Measurements from ENCODE around the gene ZNF486.
"Not testable (repeated sequence)": the region's sequence is repeated elsewhere in the genome, so short reads cannot be mapped to it uniquely, and the experiment has no call there.

The ZNF486 gene

GRCh38 chr19:20167020-20167644 lies at the start of gene ZNF486:
ZNF486 (plus strand) TSS chr19:20167214; CDS start chr19:20167331, 117 bp downstream.
- peak; percentile 97 for DNase-seq (ENCODE audit: low spot score)

DNA sequence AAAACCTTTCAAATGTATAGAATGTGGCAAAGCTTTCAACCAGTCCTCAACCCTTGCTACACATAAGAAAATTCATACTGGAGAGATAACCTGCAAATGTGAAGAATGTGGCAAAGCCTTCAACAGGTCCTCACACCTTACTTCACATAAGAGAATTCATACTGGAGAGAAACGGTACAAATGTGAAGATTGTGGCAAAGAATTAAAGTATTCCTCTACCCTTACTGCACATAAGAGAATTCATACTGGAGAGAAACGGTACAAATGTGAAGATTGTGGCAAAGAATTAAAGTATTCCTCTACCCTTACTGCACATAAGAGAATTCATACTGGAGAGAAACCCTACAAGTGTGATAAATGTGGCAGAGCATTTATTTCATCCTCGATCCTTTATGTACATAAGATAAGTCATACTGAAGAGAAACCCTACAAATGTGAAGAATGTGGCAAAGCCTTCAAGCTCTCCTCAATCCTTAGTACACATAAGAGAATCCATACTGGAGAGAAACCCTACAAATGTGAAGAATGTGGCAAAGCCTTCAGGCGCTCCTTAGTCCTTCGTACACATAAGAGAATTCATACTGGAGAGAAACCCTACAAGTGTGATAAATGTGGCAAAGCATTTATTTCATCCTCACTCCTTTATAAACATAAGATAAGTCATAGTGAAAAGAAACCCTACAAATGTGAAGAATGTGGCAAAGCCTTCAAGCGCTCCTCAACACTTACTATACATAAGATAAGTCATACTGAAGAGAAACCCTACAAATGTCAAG lies 48.8 kb upstream of the ZNF486 start:
- not testable (repeated sequence) for DNase-seq (ENCODE audit: low spot score)

- no peak for DNase-seq (ENCODE audit: low spot score)
Measured at GRCh38 chr19:20124879-20125278, 42.1 kb upstream of the ZNF486 start.

DNA sequence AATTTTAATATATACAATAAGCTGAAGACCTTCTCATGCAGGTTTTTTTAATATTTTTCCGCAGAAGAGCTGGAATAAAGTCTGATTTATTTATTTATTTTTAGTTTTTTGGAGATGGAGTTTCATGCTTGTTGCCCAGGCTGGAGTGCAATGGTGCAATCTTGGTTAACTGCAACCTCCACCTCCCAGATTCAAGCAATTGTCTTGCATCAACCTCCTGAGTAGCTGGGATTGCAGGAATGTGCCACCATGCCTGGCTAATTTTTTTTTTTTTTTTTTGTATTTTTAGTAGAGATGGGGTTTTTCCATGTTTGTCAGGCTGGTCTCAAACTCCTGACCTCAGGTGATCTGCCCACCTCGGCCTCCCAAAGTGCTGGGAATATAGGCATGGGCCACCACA lies 34.1 kb upstream of the ZNF486 start:
- not testable (repeated sequence) for DNase-seq (ENCODE audit: low spot score)

GRCh38 chr19:20137714-20138113 lies 29.3 kb upstream of the ZNF486 start:
- not testable (repeated sequence) for DNase-seq (ENCODE audit: low spot score)

DNA sequence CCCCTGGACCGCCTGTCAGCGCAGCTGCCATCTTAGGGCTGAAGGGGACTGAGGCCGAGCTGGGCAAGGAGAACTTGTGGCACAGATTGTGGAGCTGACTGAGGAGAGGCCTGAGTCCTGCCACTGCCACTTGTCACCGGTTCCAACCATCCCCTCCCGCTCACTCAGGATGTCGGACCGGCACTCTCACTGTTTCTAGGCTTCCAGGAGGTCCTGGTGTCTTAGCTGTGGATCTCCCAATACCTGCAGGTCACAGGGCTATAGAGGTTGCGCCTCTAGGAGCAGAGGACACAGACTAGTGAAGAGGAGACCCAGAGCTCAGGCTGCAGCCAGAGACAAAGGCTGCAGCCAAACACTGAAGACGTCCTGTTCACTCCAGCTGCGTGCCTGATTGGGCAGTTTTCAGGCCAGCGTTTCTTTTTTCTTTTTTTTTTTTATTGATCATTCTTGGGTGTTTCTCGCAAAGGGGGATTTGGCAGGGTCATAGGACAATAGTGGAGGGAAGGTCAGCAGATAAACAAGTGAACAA lies 15.3 kb upstream of the ZNF486 start:
- no peak for DNase-seq (ENCODE audit: low spot score)

DNA sequence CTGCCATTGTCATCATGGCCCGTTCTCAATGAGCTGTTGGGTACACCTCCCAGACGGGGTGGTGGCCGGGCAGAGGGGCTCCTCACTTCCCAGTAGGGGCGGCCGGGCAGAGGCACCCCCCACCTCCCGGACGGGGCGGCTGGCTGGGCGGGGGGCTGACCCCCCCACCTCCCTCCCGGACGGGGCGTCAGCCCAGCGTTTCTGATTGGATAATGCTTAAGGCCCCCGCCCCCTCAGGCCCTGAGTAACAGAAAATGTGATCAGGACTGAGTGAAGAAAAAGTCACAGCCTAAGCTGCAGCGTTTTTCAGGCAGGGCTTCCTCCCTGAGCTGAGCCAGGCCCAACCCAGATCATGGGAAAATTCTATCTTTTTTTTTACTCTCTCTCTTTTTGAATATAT lies 14.5 kb upstream of the ZNF486 start:
- DNase-seq (ENCODE audit: low spot score): not testable (repeated sequence)

DNA sequence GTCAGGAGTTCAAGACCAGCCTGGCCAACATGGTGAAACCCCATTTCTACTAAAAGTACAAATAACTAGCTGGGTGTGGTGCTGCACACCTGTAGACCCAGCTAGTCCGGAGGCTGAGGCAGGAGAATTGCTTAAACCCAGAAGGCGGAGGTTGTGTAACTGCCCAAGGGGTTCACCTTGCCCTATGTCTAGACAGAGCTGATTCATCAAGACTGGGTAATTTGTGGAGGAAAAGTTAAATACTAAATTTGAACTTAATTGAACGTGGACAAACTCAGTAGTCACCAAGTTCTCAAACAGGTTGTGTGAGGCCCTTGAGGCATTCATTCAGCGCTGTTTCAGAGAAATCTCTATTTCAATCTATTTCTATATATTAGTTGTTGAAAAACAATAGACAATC lies 13.7 kb upstream of the ZNF486 start:
- DNase-seq (ENCODE audit: low spot score): no peak

GRCh38 chr19:20154636-20155035 lies 12.4 kb upstream of the ZNF486 start:
- no peak for DNase-seq (ENCODE audit: low spot score)

DNA sequence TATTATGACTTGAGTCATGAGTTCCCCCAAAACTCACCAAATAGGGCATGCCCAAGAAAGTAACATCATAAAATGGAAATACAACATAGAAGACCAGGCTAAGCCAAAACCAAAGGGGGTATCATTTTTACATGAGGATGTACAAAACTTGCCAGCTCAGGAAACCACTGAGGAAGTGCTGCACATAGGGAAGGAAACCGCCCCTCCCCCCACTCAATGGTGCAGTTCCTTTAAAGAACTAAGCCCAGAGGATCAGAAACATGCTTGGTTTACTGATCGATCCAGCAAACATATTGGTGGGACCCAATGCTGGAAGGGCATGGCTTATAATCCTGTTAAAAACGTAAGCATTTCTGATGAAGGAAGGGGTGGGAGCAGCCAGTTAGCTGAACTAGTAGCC lies 4.2 kb upstream of the ZNF486 start:
- DNase-seq (ENCODE audit: low spot score): no peak

GRCh38 chr19:20164456-20164855 lies 2.6 kb upstream of the ZNF486 start:
- no peak for DNase-seq (ENCODE audit: low spot score)

DNA sequence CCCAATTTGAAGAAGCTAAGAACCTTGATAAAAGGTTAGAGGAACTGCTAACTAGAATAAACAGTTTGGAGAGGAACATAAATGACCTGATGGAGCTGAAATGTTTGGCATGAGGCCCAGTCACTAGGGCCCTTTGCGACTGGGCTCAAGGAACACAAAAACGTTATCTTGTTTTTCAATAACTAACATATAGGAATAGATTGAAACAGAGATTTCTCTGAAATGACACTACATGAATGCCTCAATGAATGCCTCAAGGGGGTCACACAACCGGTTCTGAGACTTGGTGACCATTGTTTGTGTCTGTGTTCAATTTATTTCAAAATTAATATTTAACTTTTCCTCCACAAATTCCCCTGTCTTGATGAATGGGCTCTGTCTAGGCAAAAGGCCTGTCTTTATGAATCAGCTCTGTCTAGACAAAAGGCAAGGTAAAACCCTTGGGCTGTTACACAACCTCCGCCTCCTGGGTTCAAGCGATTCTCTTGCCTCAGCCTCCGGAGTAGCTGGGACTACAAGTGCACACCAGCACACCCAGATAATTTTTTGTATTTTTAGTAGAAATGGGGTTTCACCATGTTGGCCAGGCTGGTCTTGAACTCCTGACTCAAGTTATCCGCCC lies 932 bp upstream of the ZNF486 start:
- DNase-seq (ENCODE audit: low spot score): no peak

DNA sequence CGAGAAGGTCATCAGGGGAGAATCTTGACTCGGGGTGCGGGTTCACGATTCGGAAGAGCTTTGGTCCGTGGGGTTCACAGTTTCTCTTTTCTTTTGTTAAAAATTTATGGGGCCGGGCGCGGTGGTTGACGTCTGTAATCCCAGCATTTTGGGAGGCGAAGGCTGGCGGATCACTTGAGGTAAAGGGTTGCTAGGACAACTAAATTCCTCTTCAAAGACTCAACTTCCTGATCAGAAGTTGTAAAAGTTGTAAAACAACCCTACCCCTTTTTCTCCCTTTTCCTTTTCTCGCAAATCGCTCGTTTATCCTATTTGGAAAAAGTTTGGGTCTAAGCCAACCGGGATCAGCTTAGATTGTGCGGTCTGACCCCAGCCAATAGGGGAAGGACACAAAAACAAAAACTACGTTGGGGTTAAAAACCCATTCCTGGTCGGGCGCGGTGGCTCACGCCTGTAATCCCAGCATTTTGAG lies 673 bp downstream of the ZNF486 start:
- no peak for DNase-seq (ENCODE audit: low spot score)

DNA sequence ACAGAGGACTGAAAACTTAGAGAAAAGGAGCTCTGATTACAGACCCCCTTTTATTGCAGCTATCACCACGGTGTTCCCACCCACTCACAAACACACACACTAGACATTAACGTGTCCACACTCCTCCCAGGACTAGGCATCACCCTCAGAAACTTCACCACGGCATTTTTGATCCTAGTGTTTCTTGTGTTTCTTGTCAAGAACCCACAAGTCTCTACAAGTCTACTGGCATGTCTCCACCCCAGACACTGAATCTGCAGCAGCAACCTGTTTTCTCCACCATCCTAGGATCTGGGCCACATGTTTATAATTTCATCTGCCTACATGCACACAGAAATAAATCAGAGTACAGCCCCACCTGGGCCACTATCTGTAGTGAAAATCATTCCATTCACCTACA lies 4.3 kb downstream of the ZNF486 start:
- DNase-seq (ENCODE audit: low spot score): no peak

DNA sequence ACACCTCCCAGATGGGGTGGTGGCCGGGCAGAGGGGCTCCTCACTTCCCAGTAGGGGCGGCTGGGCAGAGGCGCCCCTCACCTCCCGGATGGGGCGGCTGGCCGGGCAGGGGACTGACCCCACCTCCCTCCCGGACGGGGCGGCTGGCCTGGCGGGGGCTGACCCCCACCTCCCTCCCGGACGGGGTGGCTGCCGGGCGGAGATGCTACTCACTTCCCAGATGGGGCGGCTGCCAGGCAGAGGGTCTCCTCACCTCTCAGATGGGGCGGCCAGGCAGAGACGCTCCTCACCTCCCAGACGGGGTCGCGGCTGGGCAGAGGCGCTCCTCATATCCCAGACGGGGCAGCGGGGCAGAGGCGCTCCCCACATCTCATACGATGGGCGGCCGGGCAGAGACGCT lies 8.8 kb downstream of the ZNF486 start:
- not testable (repeated sequence) for DNase-seq (ENCODE audit: low spot score)

DNA sequence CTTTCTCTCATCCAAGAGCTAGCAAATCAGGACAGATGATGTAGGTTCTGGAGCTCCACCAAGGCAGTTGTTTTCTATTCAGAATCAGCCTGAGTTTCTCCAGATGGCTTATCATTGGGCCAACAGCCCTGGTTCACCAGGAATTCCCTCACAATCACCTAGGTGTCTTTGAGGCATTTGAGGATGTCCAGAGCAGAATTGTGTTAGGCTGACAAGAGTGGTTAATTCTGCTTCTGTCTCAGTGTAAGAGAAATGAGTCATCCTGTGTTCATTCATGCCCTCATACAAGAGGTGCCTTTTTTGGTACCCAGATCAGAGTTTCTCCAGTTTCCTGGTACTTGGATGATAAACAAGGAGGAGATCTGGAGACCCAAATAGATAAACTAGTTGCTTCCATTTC lies 12.9 kb downstream of the ZNF486 start:
- DNase-seq (ENCODE audit: low spot score): not testable (repeated sequence)

DNA sequence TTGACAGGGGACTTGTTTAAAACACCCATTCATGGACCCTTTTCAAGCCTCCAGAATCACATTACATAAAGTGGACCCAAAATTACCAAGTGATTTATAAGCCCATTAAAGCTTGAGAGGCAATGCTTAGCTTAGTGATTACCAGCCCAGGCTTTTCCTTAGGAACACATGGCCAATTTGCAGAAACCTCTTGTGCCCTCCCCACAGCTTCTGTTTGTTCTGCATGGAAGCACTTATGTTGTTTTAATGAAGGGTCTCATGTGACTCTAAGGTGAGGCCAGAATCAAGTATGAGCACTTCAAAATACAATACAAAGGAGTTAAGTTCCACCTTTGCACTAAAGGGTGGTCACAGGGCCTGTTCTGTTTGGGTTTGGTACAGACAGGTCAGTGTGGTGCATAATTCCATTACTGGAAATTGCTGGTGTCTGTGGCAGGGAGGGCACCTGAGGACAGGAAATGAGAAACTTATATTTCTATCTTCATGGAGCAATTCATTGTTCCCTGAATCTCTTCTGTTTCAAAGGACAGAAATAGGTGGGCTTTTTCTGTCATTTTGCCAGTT lies 15.3 kb downstream of the ZNF486 start:
- DNase-seq (ENCODE audit: low spot score): no peak

- DNase-seq (ENCODE audit: low spot score): no peak
Measured at GRCh38 chr19:20186174-20186573, 19.2 kb downstream of the ZNF486 start.

DNA sequence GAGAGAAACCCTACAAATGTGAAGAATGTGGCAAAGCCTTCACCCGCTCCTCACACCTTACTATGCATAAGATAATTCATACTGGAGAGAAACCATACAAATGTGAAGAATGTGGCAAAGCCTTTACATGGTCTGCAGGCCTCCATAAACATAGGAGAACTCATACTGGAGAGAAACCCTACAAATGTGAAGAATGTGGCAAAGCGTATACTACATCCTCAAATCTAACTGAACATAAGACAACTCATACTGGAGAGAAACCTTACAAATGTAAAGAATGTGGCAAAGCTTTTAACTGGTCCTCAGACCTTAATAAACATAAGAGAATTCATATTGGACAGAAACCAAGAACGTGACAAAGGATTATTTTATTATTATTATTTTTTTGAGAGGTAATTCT lies 30.7 kb downstream of the ZNF486 start:
- DNase-seq (ENCODE audit: low spot score): no peak

- DNase-seq (ENCODE audit: low spot score): no peak
Measured at GRCh38 chr19:20209051-20209450, 42.0 kb downstream of the ZNF486 start.

- not testable (repeated sequence) for DNase-seq (ENCODE audit: low spot score)
Measured at GRCh38 chr19:20214366-20214765, 47.4 kb downstream of the ZNF486 start.

- not testable (repeated sequence) for DNase-seq (ENCODE audit: low spot score)
Measured at GRCh38 chr19:20221605-20222004, 54.6 kb downstream of the ZNF486 start.
